Stimulated activated CD8-positive, alpha-beta memory T cell treated with anti-CD3 and anti-CD28 coated beads, Interleukin-15, amount 100 ng/mL, for 24 hours (primary cell): Measurements from ENCODE around the gene LIN7C.

ENCODE experiments used
- DNase-seq: peaks from one replicate; pipeline ENCODE4 v3.0.0-alpha.2; 2020; ENCODE audit warnings: low read depth

Gene LIN7C

DNA sequence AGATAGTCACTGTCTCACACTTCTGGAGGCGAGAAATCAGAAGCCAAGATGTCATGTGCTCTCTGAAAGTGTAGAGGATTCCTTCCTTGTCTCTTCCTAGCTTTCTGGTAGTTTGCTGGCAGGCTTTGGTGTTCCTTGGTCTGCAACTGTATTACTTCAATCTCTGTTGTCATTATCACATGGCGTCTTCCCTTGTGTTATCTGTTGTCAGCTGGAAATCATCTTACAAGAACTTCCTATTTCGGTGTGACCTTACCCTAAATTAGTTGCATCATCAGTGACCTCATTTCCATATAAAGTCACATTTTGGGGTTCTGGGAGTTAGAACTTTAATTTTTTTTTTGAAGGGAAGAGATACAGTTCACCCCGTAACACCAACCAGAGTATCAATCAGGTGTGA lies 3.3 kb upstream of the LIN7C start:
- DNase-seq = no peak

DNA sequence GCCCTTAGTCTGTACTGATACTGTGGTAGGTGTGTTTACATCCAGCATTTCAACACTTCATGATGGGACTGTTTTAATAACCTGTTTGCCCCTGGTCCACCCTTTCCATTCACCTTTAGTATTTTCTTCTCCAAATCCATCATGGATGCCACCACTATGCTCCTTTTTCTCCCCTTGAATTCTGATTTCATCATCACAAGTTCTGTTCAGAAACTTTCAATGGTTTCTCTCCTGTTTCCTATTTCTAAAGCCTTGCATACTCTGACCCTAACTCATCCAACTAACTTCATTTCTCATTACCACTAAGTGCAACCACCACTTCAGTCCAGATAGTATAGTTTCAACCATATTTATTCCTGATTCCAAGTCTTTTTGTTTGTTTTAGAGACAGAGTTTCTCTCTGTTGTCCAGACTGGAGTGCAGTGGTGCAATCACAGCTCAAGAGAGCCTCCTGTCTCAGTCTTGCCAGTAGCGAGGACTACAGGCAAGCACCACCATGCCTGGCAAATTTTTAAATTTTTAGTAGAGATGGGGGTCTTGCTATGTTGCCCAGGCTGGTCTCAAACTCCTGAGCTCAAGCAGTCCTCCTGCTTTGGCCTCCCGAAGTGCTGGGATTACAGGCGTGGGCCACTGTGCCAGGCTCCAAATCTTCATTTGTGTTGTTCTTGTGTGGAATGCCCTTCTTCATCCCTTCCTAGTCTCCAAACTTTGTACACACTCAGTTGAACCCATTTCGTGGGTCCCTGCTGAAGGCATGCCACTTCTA lies 1.2 kb upstream of the LIN7C start:
- no peak for DNase-seq

- no peak for DNase-seq
Measured at GRCh38 chr11:27505781-27506180, 788 bp downstream of the LIN7C start.

DNA sequence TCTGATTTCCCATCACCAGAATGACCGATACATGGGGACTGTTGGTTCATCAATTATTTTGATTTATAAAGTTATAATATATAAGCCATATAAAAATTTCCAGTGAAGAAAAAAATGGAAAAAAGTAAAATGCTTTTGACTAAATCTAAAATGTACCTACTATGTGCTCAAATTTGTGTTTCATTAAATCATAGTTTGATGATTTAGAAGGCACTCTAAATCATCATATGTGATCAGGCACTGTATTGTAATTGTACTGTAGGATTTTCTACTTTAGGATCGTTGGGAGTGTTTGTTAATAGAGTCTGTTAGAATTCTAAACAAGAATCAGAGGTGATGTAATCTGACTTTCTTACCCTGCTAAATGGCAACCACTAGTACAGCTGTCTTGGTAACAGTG lies 2.4 kb downstream of the LIN7C start:
- DNase-seq = no peak

- DNase-seq = no peak
Measured at GRCh38 chr11:27501100-27501499, 5.5 kb downstream of the LIN7C start.

GRCh38 chr11:27497911-27498310 lies 8.7 kb downstream of the LIN7C start:
- no peak for DNase-seq

DNA sequence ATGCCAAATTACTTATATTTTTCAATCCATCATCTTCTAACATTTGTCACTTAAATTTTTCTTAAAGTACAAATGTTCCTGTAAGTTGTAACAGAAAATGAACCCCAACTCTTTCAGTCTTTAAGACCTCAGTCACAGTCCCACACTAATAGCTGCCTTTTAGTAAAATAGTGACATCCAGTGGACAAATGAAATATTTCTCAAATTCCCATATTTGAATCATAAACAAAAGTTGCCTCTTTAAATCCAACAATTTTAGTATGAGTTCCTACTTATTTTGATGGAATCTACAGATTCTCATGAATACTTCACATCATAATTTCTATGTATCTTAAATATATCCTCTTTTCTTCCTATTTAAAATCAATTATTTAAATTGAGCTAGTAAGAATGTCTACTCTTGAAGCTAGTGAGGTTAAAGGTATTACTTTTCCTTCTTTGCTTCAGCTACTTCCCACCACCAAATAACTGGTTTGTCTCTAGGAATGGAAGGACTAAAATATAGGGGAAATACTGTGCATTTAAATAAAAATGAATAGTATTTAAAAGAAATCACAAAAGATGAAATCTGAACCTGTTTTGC lies 9.2 kb downstream of the LIN7C start:
- DNase-seq = no peak

GRCh38 chr11:27496461-27496860 lies 10.1 kb downstream of the LIN7C start:
- no peak for DNase-seq

- no peak for DNase-seq
Measured at GRCh38 chr11:27495710-27496300, 10.8 kb downstream of the LIN7C start.

GRCh38 chr11:27489092-27489491 lies 17.5 kb downstream of the LIN7C start:
- DNase-seq = no peak

DNA sequence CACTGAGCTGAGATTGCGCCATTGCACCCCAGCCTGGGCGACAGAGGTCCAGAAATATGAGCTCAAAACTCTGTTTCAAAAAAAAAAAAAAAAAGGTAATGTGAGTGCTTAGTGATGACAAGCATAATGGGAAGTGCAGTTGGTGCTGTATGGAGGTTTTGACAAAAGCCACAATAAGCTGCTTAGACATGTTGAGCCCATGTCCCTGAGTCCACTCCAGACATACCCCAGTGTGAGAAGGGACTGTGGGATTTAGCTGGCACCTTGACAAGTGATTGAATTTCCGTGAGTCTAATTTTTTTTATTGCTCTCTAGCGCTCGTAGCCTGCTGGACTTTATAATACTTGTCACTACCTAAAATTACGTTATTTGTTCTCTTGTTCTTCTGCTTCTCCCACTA lies 18.9 kb downstream of the LIN7C start:
- DNase-seq = no peak

DNA sequence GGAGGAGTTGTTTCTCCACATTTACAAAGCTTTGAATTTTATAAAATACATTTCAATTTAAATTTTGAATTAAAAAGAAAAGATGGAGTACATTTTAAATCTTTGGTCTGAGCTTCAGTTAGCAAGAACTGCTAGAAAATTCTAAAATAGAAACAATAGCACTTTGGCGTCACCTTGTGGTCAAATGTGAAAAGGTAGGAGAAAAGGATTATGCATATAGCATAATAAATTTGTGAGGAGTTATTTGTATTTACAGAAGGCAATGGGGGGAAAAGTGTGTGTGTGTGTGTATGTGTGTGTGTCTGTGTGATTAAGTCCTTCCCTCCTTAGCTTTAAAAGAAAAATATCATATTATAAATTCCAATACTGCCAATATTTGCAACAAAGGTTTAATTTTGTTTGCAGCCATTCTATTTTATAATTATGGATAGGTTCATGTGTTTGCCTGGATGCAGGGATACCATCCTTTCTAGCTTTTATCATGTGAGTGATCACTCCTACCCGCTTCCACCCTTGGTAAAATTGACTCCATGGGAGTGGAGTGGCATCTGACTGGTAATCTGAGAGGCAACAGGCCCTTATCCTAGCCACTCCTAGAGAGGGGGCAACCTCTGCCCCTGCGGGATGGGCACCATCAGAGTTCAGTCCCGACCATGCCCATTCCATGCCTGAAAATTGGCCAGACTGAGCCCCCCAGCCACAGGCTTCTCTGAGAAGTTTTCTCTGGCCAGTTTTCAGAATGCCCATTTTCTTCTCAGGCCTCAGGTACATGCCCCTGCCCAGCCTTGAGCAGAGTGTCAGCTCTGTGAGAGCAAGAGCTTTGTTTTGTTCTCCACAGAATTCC lies 20.4 kb downstream of the LIN7C start:
- DNase-seq = no peak

DNA sequence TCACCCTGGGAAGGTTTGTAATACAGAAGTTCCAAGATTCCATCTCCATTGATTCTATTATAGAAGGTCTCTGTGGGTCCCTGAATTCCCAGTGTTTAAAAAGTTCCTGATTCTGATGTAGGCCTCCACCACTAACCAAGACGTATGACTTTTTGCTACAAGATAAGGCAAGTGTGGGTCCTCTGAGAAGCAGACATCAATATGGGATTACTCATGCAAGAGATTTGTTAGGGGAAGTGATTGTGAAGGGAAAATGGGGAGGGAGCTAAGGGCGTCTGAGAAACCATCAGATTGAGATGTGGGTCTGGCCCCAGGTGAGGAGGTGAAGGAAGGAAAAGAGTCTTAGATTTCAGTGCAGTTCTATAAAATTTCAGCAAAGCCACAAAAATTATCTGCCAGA lies 23.8 kb downstream of the LIN7C start:
- no peak for DNase-seq

DNA sequence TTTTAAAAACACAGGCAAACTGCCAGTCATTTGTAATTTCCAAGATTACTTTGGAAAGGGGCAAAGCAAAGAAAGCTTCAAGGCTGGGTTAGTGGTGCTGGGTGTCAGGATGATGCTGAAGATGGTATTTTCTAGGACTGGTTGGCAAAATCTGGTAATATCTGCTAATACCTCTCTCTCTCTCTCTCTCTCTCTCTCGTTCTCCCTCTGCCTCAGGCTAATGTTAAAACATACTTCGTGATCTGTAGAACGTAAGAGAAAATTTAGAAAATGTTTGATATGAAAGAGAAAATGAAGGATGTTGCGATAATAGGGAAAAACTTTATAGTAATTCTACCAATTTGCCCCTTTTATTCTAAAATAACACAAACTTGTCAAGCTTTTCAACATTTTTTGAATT lies 24.6 kb downstream of the LIN7C start:
- DNase-seq = no peak

- no peak for DNase-seq
Measured at GRCh38 chr11:27477831-27478230, 28.7 kb downstream of the LIN7C start.

DNA sequence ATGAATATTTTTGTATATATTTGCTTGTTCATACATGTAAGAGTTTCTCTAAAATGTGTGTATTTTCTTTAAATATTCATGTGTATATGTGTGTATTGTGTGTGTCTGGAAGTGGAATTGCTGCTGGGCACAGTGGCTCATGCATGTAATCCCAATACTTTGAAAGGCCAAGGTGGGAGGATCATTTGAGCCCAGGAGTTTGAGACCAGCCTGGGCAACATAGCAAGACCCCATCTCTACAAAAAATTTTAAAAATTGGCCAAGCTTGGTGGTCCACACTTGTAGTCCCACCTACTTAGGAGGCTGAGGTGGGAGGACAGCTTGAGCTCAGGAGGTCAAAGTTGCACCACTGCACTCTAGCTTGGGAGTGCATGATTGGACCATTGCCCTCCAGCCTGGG lies 29.3 kb downstream of the LIN7C start:
- DNase-seq = no peak

DNA sequence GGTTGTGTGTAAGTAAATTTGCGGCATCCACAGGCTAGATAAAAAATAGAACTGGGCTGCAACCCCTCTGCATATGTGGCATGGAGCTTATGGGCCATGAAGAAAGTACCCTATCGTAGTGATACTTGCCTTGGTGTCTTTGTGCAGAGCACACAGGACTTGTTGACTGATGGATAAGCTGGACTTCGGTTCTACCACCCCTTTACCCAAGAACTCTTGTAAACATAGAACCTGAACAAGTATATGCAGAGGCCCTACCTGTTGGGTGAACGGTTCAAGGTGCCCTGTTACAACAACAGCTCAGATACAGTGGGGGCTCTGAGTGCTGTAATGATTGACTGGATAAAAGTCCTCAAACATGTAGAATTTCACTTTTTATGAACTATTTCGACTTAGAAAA lies 30.9 kb downstream of the LIN7C start:
- no peak for DNase-seq

DNA sequence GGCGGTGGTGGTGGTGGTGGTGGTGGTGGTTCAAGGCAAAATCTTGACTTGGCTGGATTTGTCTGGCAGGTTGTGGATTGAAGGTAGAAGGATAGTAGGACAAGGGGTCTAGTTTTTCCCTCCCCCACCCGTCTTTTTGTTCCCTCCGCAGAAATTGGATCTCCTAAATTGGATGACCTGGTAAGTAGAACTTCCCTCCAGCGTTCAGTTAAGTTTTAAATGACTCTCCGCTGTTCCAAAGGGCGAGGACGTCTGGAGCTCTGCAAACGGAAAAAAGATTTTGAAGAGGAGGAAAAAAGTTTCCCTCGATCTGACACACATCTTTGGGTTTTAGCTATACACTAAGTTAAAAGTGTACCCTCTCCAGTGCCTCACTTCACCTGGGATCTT lies 33.6 kb downstream of the LIN7C start:
- DNase-seq = no peak

DNA sequence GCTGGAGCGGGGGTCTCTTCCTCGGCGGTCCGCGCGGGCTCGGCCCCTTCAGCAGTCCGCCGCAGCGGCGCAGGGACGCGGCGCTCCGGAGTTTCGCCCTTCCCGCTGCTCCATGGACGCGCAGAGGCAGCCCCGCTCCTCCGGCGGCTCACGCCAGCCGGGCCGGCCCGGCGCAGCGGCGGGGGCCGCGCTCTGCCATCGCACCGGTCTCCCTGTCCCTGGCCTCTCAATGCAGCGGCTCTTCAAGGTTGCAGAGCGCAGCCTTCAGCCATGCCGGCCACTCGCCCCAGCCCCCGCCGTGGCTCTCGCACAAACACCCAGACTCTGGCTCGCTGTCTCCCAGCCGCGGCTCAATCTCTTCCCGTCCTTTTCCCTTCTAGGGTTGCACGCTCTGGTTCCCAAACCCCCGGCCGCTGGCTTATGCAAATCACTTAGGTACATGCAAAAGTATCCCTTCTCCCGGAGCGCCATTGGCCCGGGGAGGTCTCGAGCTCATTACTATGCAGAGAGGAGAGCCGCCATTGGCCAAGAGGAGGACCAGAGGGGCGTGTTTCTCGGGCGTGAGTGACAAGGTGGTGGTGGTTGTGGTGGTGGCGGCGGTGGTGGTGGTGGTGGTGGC lies 34.1 kb downstream of the LIN7C start, which contains the start of gene LGR4:
Gene LGR4 (minus strand): TSS at position 393 of the 619 bp plus-strand sequence. CDS start 488 bp downstream, outside the sequence.
- DNase-seq = no peak

- DNase-seq = no peak
Measured at GRCh38 chr11:27471589-27472397, 34.8 kb downstream of the LIN7C start.
